Activated naive CD8-positive, alpha-beta T cell treated with anti-CD3 and anti-CD28 coated beads, Interleukin-2, amount 50 U/mL, for 24 hours (primary cell): ENCODE measurements around the gene HSDL1.

Experiments
- ATAC-seq: fragments of 150-1000 bp; cut with Tn5 transposase; one replicate; pipeline ENCODE4 v1.10.0; 2021
- DNase-seq: peaks from one replicate; pipeline ENCODE4 v3.0.0; 2021
- H3K27ac Mint-ChIP-seq: one replicate; pipeline ENCODE4 v1.8.0; 2021; ENCODE audit warnings: mild to moderate bottlenecking, mixed read lengths
- H3K27me3 Mint-ChIP-seq: one replicate; pipeline ENCODE4 v1.8.0; 2021; ENCODE audit warnings: mixed read lengths
- H3K36me3 Mint-ChIP-seq: one replicate; pipeline ENCODE4 v1.8.0; 2021; ENCODE audit warnings: low read depth, mixed read lengths
- H3K4me1 Mint-ChIP-seq: one replicate; pipeline ENCODE4 v1.8.0; 2021; ENCODE audit warnings: mixed read lengths
- H3K4me3 Mint-ChIP-seq: one replicate; pipeline ENCODE4 v1.8.0; 2021; ENCODE audit warnings: mild to moderate bottlenecking, moderate library complexity, mixed read lengths
- H3K9me3 Mint-ChIP-seq: one replicate; pipeline ENCODE4 v1.8.0; 2021; ENCODE audit warnings: mixed read lengths

Gene HSDL1

DNA sequence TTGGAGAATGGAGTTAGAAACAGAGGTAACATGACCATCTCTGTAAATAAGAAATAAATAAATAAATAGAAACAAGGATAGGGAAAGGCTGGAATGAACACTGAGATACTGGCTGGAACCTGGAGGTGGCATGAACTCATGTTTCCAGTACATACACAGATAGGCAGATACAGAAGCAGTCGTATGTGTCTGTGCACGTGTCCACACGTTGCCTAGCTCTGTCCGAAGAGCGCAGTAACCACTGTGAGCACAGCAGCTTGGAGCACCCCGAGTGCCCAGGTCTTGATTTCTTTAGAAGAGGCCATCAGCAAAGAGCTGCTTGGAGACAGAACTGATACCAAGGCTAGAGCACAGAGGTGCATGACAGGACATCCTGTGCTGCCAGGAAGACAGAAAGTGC lies 65.3 kb downstream of the HSDL1 start:
- DNase-seq, result no peak
- Mint-ChIP-seq H3K9me3 (no peaks in the 10 kb centered on the region), H3K4me3 (no peak overlapping the region), H3K36me3 (peaks cover 38% of the 10 kb centered on the region), H3K27me3 (no peaks in the 10 kb centered on the region), H3K27ac (no peak overlapping the region), H3K4me1 (peaks cover 1% of the 10 kb centered on the region)
- ATAC-seq, result no peak

DNA sequence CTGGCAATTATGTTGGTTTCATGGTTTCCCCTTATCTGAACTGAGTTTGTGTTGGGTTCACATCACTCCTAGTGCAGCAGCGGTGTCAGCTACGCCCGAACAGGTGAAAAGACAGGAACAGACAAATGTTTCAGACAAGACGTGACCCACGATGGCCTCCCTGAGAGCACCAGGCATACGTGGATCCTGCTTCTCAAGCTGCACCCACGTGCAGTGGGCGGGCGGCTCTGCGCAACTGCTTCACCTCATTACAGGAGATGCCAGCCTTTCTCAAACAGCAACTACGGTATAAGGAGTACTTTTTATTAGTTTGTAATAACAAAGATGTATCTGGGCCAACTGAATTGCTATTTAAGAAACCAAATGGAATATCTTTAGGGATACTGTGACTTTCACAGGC lies 69.6 kb downstream of the HSDL1 start:
- no peaks in the 10 kb centered on the region for H3K9me3 Mint-ChIP-seq
- H3K4me3 Mint-ChIP-seq, result no peak overlapping the region
- no peaks in the 10 kb centered on the region for H3K4me1 Mint-ChIP-seq
- no peak overlapping the region for H3K27ac Mint-ChIP-seq
- no peak for DNase-seq
- ATAC-seq, result no peak
- peaks cover 23% of the 10 kb centered on the region for H3K36me3 Mint-ChIP-seq
- H3K27me3 Mint-ChIP-seq, result no peaks in the 10 kb centered on the region

DNA sequence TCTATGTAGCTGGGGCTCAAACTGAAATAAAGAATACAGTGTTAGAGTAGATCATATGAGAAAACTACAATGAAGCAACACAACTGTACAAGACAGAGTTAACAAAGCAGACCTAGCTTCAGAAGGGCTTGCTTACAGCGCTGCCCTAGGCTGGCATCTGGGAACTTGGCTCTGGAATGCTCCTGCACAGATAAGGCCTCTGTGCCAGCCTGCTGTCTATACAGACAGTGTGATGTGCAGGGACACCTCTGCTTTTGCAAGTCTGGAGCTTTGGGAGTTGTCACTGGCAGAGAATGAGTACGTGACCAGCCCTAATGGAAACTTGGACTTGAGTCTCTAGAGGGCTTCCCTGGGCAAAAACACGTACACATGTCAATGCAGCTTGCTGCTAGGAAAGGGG lies 70.3 kb downstream of the HSDL1 start:
- peaks cover 23% of the 10 kb centered on the region for H3K36me3 Mint-ChIP-seq
- H3K27ac Mint-ChIP-seq, result no peak overlapping the region
- H3K27me3 Mint-ChIP-seq, result no peaks in the 10 kb centered on the region
- no peak for ATAC-seq
- no peaks in the 10 kb centered on the region for H3K9me3 Mint-ChIP-seq
- H3K4me3 Mint-ChIP-seq, result no peak overlapping the region
- H3K4me1 Mint-ChIP-seq, result no peaks in the 10 kb centered on the region
- no peak for DNase-seq
